Measurements from ENCODE around the gene TAOK1.

TAOK1 gene

DNA sequence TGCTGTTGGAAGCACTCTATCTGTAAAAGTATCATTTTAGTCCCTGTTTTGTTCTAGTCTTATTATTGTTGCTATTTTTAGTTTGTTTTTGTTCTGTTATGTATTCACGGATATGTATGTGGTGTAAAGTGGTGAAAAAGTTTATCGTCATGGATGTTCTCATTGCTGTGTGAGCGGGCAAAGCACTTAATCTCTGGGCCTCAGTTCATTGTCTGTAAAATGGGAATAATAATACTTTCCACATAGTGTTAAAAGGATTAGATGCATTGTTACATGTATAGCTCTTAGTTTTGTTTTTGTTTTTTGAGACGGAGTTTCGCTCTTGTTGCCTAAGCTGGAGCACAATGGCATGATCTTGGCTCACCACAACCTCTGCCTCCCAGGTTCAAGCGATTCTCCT lies 19.8 kb downstream of the TAOK1 start:
- TF ChIP-seq USF1 (IDR thresholded peaks at IDR 0.05) (no peak), CEBPB (IDR thresholded peaks at IDR 0.05) (no peak), FOXM1 (IDR thresholded peaks at IDR 0.05; ENCODE audit: borderline replicate concordance, low read depth) (no peak), REST (IDR thresholded peaks at IDR 0.05; ENCODE audit: low read depth) (no peak), RAD21 (IDR thresholded peaks at IDR 0.05; ENCODE audit: low read depth) (no peak), YY1 (IDR thresholded peaks at IDR 0.05; ENCODE audit: low read depth) (no peak), EP300 (IDR thresholded peaks at IDR 0.05; ENCODE audit: borderline replicate concordance) (no peak), NFIC (IDR thresholded peaks at IDR 0.05) (no peak), TAF1 (IDR thresholded peaks at IDR 0.05; ENCODE audit: low read depth) (no peak)
- TF ChIP-seq, protein P1, sequence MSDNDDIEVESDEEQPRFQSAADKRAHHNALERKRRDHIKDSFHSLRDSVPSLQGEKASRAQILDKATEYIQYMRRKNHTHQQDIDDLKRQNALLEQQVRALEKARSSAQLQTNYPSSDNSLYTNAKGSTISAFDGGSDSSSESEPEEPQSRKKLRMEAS (IDR thresholded peaks at IDR 0.05), result no peak

DNA sequence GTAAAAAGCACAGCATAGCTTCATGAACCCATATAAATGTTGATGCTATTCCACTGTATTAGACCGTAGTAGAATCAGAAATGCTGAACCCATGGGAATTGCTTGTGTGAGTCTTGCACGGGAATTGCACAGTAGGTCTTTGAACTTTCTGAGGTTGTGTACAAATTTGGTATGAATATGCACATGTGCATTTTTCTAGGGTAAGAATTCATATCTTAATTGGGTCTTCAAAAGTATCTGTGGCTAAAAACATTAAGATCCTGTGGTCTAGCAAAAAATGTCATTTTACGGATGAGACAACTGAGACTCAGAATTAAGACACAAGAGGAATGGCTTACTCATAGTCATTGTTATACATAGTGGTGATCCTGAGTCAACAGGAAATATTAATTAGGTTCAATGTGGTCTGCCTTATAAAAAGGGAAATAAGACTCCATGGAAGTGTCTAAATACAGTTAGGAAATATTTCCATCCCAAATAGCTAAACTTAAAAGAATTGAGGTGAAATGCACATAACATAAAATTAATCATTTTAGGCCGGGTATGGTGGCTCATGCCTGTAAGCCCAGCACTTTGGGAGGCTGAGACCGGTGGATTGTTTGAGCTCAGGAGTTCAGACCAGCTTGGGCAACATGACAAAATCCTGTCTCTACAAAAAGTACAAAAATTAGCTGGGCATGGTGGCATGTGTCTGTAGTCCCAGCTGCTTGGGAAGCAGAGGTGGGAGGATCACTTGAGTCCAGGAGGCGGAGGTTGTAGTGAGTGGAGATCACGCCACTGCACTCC lies 22.8 kb downstream of the TAOK1 start:
- TF ChIP-seq USF1 (IDR thresholded peaks at IDR 0.05) (no peak), EP300 (IDR thresholded peaks at IDR 0.05; ENCODE audit: borderline replicate concordance) (no peak), EGR1 (IDR thresholded peaks at IDR 0.05) (no peak), REST (IDR thresholded peaks at IDR 0.05; ENCODE audit: low read depth) (no peak), TAF1 (IDR thresholded peaks at IDR 0.05; ENCODE audit: low read depth) (no peak), NFIC (IDR thresholded peaks at IDR 0.05) (no peak), TEAD4 (IDR thresholded peaks at IDR 0.05) (no peak), TCF12 (IDR thresholded peaks at IDR 0.05; ENCODE audit: low read depth) (no peak), CEBPB (IDR thresholded peaks at IDR 0.05) (no peak), FOXM1 (IDR thresholded peaks at IDR 0.05; ENCODE audit: borderline replicate concordance, low read depth) (no peak), CREB1 (IDR thresholded peaks at IDR 0.05; ENCODE audit: low read depth) (no peak), RAD21 (IDR thresholded peaks at IDR 0.05; ENCODE audit: low read depth) (no peak), ZBTB7A (IDR thresholded peaks at IDR 0.05; ENCODE audit: low read depth) (no peak), YY1 (IDR thresholded peaks at IDR 0.05; ENCODE audit: low read depth) (no peak)
- TF ChIP-seq, protein P1 (IDR thresholded peaks at IDR 0.05), result no peak

DNA sequence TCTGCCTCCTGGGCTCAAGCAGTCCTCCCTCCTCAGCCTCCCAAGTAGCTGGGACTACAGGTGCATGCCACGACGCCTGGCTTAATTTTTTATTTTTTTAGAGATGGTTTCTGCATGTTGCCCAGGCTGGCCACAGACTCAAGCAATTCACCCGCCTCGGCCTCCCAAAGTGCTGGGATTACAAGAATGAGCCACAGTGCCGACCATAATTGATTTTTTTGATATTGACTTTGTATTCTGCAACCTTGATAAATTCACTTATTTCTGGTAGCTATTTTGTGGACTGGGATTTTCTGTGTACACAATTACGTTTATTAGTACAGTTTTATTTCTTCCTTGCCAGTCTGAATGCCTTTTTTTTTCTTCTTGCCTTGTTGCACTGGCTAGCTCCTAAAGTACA lies 30.0 kb downstream of the TAOK1 start:
- TF ChIP-seq FOXM1 (IDR thresholded peaks at IDR 0.05; ENCODE audit: borderline replicate concordance, low read depth) (no peak), EP300 (IDR thresholded peaks at IDR 0.05; ENCODE audit: borderline replicate concordance) (no peak), TAF1 (IDR thresholded peaks at IDR 0.05; ENCODE audit: low read depth) (no peak), EGR1 (IDR thresholded peaks at IDR 0.05) (no peak), NFIC (IDR thresholded peaks at IDR 0.05) (no peak), CREB1 (IDR thresholded peaks at IDR 0.05; ENCODE audit: low read depth) (no peak), REST (IDR thresholded peaks at IDR 0.05; ENCODE audit: low read depth) (no peak), YY1 (IDR thresholded peaks at IDR 0.05; ENCODE audit: low read depth) (no peak), TCF12 (IDR thresholded peaks at IDR 0.05; ENCODE audit: low read depth) (no peak), ZBTB7A (IDR thresholded peaks at IDR 0.05; ENCODE audit: low read depth) (no peak), RAD21 (IDR thresholded peaks at IDR 0.05; ENCODE audit: low read depth) (no peak), CEBPB (IDR thresholded peaks at IDR 0.05) (no peak), USF1 (IDR thresholded peaks at IDR 0.05) (no peak), TEAD4 (IDR thresholded peaks at IDR 0.05) (no peak)
- TF ChIP-seq, protein P1 (IDR thresholded peaks at IDR 0.05), result no peak
